PFSK-1 (cell line): ENCODE data around the gene CYS1.

Experiments
- FOXP2 ChIP-seq: optimal IDR thresholded peaks from 2 replicates; pipeline ENCODE3; 2011; ENCODE audit warnings: borderline replicate concordance, control low read depth, inconsistent platforms; ENCODE audit not compliant: insufficient read depth; ENCODE audit errors: extremely low read length, extremely low read depth
- POLR2AphosphoS5 ChIP-seq: IDR thresholded peaks from 2 replicates; pipeline ENCODE4 v1.6.1; 2012; ENCODE audit warnings: low read depth, mild to moderate bottlenecking, control low read depth, low read length, moderate library complexity
- REST ChIP-seq, 2 experiments: IDR thresholded peaks; 2 replicates each; pipeline versions ENCODE4 v1.6.1 to v1.8.0; 2011 to 2012; ENCODE audit warnings: low read depth in 2 of 2, low read length in 2 of 2, control low read depth in 1 of 2, inconsistent platforms in 1 of 2, mild to moderate bottlenecking in 1 of 2, moderate library complexity in 1 of 2; ENCODE audit not compliant: insufficient read depth in 1 of 2
- TAF1 ChIP-seq: IDR thresholded peaks from 2 replicates; pipeline ENCODE4 v1.6.1; 2012; ENCODE audit warnings: low read length, control low read depth, borderline replicate concordance; ENCODE audit not compliant: insufficient read depth

- TF ChIP-seq POLR2AphosphoS5, result no peak
- TF ChIP-seq REST (IDR thresholded peaks at IDR 0.05; ENCODE audit: insufficient read depth in 1 of 2, low read depth in 2 of 2, low read length in 2 of 2), result no peak
- TF ChIP-seq TAF1, result no peak
- TF ChIP-seq FOXP2, result no peak
These were observed 57.1 kb downstream of the CYS1 start for GRCh38 chr2:10022966-10023662.
